Panc1 (cell line): ENCODE data around the gene C1QTNF3. TPM values are rescaled to one million over a fixed set of nuclear protein-coding genes. Genes with fewer than 3 reads are reported as not detected.

Experiments used
- ATAC-seq: fragments of 200-7000 bp; cut with Tn5 transposase; 2 replicates; pipeline ENCODE4 v1.9.1; 2020; ENCODE audit warnings: mild to moderate bottlenecking, moderate library complexity
- BruUV-seq: library from RNA; stranded (reverse); fragments of 400-500 nt; replicated peaks from 2 replicates; lab custom pipeline; 2021; lab: Mats Ljungman, UMichigan
- CTCF ChIA-PET: fragments of 300-600 bp; sonication (Branson Sonifier 250); formaldehyde crosslinking; loops from one replicate; lab custom pipeline; 2022; ENCODE audit warnings: antibody characterized with exemption; lab: Charles Lee
- POLR2A ChIA-PET: fragments of 300-600 bp; sonication (Branson Sonifier 250); formaldehyde crosslinking; loops from one replicate; lab custom pipeline; 2022; ENCODE audit warnings: antibody characterized with exemption; lab: Charles Lee
- DNase-seq: peaks from one replicate; pipeline ENCODE4 v3.0.0-alpha.2; 2010; ENCODE audit warnings: low read depth, low spot score
- H3K27ac ChIP-seq: 2 replicates; pipeline ENCODE4 v1.5.1; 2011; ENCODE audit warnings: mild to moderate bottlenecking, low read length, inconsistent platforms
- H3K27me3 ChIP-seq: fragments of 200-500 bp; sonication (Bioruptor generic); 2 replicates; pipeline ENCODE4 v1.6.0; 2014; ENCODE audit warnings: low read length, inconsistent platforms; ENCODE audit not compliant: control insufficient read depth, insufficient read depth
- H3K36me3 ChIP-seq: fragments of 200-500 bp; sonication (Bioruptor generic); 2 replicates; pipeline ENCODE4 v1.5.1; 2014; ENCODE audit warnings: inconsistent platforms, mild to moderate bottlenecking, low read length, moderate library complexity; ENCODE audit not compliant: control insufficient read depth, insufficient read depth
- H3K4me1 ChIP-seq: 2 replicates; pipeline ENCODE4 v1.5.1; 2011; ENCODE audit warnings: inconsistent platforms, mild to moderate bottlenecking, low read length, moderate library complexity; ENCODE audit not compliant: control insufficient read depth, insufficient read depth
- H3K4me3 ChIP-seq, 2 experiments: 2 replicates each; pipeline ENCODE4 v1.5.1; 2011 to 2012; ENCODE audit warnings: low read depth in 2 of 2, low read length in 2 of 2, mild to moderate bottlenecking in 2 of 2, inconsistent platforms in 1 of 2, moderate library complexity in 1 of 2
- H3K9me3 ChIP-seq: fragments of 200-500 bp; sonication (Bioruptor generic); 2 replicates; pipeline ENCODE4 v1.5.1; 2014; ENCODE audit warnings: low read depth, mild to moderate bottlenecking, inconsistent platforms, low read length, moderate library complexity; ENCODE audit not compliant: control insufficient read depth, insufficient read depth
- POLR2AphosphoS5 ChIP-seq: IDR thresholded peaks from 2 replicates; pipeline ENCODE4 v1.6.1; 2012; ENCODE audit warnings: mild to moderate bottlenecking, low read depth, low read length, moderate library complexity
- REST ChIP-seq, 2 experiments: IDR thresholded peaks; 2 replicates each; pipeline ENCODE4 v1.6.1; 2011 to 2012; ENCODE audit warnings: low read depth in 2 of 2, control low read depth in 1 of 2, low read length in 1 of 2, mild to moderate bottlenecking in 1 of 2, moderate library complexity in 1 of 2; ENCODE audit not compliant: insufficient read depth in 1 of 2
- SIN3A ChIP-seq: IDR thresholded peaks from 2 replicates; pipeline ENCODE4 v1.6.1; 2012; ENCODE audit warnings: low read depth, mild to moderate bottlenecking, low read length, moderate library complexity, borderline replicate concordance; ENCODE audit not compliant: insufficient read depth
- TCF7L2 ChIP-seq: IDR thresholded peaks from 2 replicates; pipeline ENCODE4 v1.6.1; 2011; ENCODE audit warnings: mild to moderate bottlenecking, low read depth, low read length, inconsistent platforms
- in situ Hi-C: cut with HindIII; loops from 2 replicates; pipeline ENCODE4 v1.10.0; 2016; ENCODE audit warnings: low sequenced_read_pairs, low pct_unique_long_range_greater_than_20kb
- intact Hi-C: fragments of 100-400 bp; cut with micrococcal nuclease; formaldehyde crosslinking; loops from one replicate; pipeline ENCODE4 v1.10.0; 2022; ENCODE audit not compliant: unreplicated experiment
- total RNA-seq: library from RNA; stranded (reverse); gene quantifications from one replicate; pipeline ENCODE4 v1.2.1, GENCODE V29; 2021; ENCODE audit not compliant: unreplicated experiment
- TF ChIP-seq, protein P1 (sequence below): fragments of 450-650 bp; IDR thresholded peaks from 2 replicates; pipeline ENCODE4 v1.5.1; 2017; ENCODE audit warnings: mild to moderate bottlenecking

The C1QTNF3 gene
- total RNA-seq, 1 experiment from 2014 or later: 2.1 TPM

DNA sequence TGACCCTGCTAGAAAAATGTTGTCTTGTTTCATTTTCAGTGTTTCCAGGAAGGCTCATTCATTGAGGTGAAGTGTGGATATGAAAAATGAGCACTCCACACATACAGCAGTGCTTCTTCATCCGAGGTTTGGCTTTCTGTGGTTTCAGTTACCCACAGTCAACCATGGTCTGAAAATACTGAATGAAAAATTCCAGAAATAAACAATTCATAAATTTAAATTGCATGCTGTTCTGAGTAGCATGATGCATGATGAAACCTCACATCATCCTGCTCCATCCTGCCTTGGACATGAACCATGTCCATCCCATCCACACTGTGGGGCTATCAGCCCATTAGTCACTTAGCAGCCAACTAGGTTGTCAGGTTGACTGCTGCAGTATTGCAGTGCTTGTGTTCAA lies 48.2 kb downstream of the C1QTNF3 start:
- ChIA-PET POLR2A (no interaction called here), CTCF (interaction anchor here (0.6 kb wide), 1 partner anchor 1009 kb away, joined by 5 read pairs; no protein-coding TSS in a partner anchor)
- intact Hi-C loops: no loop called here
- no peak for DNase-seq
- Histone ChIP-seq H3K4me3 (no peak overlapping the region), H3K27ac (no peak overlapping the region), H3K36me3 (no peaks in the 10 kb centered on the region), H3K9me3 (no peaks in the 10 kb centered on the region), H3K27me3 (no peaks in the 10 kb centered on the region), H3K4me1 (no peaks in the 10 kb centered on the region)
- BruUV-seq: no TSS peak
- in situ Hi-C loops: no loop called here
- ATAC-seq: no peak
- TF ChIP-seq, protein P1, sequence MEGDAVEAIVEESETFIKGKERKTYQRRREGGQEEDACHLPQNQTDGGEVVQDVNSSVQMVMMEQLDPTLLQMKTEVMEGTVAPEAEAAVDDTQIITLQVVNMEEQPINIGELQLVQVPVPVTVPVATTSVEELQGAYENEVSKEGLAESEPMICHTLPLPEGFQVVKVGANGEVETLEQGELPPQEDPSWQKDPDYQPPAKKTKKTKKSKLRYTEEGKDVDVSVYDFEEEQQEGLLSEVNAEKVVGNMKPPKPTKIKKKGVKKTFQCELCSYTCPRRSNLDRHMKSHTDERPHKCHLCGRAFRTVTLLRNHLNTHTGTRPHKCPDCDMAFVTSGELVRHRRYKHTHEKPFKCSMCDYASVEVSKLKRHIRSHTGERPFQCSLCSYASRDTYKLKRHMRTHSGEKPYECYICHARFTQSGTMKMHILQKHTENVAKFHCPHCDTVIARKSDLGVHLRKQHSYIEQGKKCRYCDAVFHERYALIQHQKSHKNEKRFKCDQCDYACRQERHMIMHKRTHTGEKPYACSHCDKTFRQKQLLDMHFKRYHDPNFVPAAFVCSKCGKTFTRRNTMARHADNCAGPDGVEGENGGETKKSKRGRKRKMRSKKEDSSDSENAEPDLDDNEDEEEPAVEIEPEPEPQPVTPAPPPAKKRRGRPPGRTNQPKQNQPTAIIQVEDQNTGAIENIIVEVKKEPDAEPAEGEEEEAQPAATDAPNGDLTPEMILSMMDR: 0 out of 2 replicates have a peak, but pooled peaks have one; percentile 18
- no peak for TF ChIP-seq POLR2AphosphoS5

- DNase-seq (no peak), ATAC-seq (no peak)
- ChIA-PET POLR2A (no interaction called here), CTCF (no interaction called here)
- Histone ChIP-seq H3K36me3 (no peaks in the 10 kb centered on the region), H3K27me3 (no peaks in the 10 kb centered on the region), H3K4me3 (no peak overlapping the region), H3K9me3 (no peaks in the 10 kb centered on the region), H3K27ac (no peak overlapping the region), H3K4me1 (no peaks in the 10 kb centered on the region)
- in situ Hi-C loops (no loop called here), intact Hi-C loops (no loop called here)
- BruUV-seq: no TSS peak
- no peak for TF ChIP-seq POLR2AphosphoS5
- TF ChIP-seq TCF7L2: no peak
- TF ChIP-seq SIN3A: no peak
- no peak for TF ChIP-seq REST (IDR thresholded peaks at IDR 0.05; ENCODE audit: insufficient read depth in 1 of 2, low read depth in 2 of 2, low read length in 1 of 2)
- TF ChIP-seq, protein P1: no peak
These were observed 50.1 kb downstream of the C1QTNF3 start for GRCh38 chr5:33992864-33993263.
